ENCODE measurements around the gene ELOA. TPM values are rescaled to one million over a fixed set of nuclear protein-coding genes. Genes with fewer than 3 reads are reported as not detected.

ELOA gene
- total and polyA plus RNA-seq, 2 experiments from 2014 or later, result 49.1 to 57.7 TPM

GRCh38 chr1:23774174-23774880, 31.1 kb downstream of the ELOA start:
- Histone ChIP-seq H2AFZ (no peak overlapping the region), H3K27ac (ENCODE audit: low read depth) (no peak overlapping the region), H3F3A (replicated peaks; ENCODE audit: low read depth) (0 out of 2 replicates have a peak, but pooled peaks cover 4% of the 10 kb centered on the region), H3K36me3 (ENCODE audit: insufficient read depth) (peaks cover under 1% of the 10 kb centered on the region; the same call in 1 of the 2 replicates), H4K20me1 (replicated peaks; ENCODE audit: insufficient read depth) (peaks cover 7% of the 10 kb centered on the region), H3K4me2 (no peak overlapping the region), H3K9me2 (ENCODE audit: insufficient read depth) (no peaks in the 10 kb centered on the region), H3K79me2 (replicated peaks; ENCODE audit: insufficient read depth) (peaks cover 30% of the 10 kb centered on the region), H3K4me1 (ENCODE audit: insufficient read depth) (peaks cover 14% of the 10 kb centered on the region; the same call in 1 of the 2 replicates), H3K4me3 (no peak overlapping the region), H3K27me3 (ENCODE audit: insufficient read depth) (no peaks in the 10 kb centered on the region)
- DNase-seq (ENCODE audit: low spot score) (no peak), ATAC-seq (no peak)
- Mint-ChIP-seq H3K4me1 (peaks cover 6% of the 10 kb centered on the region), H3K9me3 (no peaks in the 10 kb centered on the region), H3K27me3 (ENCODE audit: insufficient read depth, low read depth, poor library complexity) (peaks cover 4% of the 10 kb centered on the region), H3K27ac (no peak overlapping the region), H3K4me3 (no peak overlapping the region), H3K36me3 (ENCODE audit: low read depth) (peaks cover 3% of the 10 kb centered on the region; the same call in 2 of the 3 replicates)
- TF ChIP-seq EZH2phosphoT487 (IDR thresholded peaks at IDR 0.05; ENCODE audit: unreplicated experiment) (no peak), CREB1 (CRISPR knock-in tag; IDR thresholded peaks at IDR 0.05; ENCODE audit: low read depth) (no peak), POLR2AphosphoS5 (IDR thresholded peaks at IDR 0.05; ENCODE audit: low read depth) (no peak), ETS1 (IDR thresholded peaks at IDR 0.05) (no peak), JUNB (IDR thresholded peaks at IDR 0.05; ENCODE audit: unreplicated experiment) (no peak), NANOG (IDR thresholded peaks at IDR 0.05; ENCODE audit: borderline replicate concordance) (no peak), ZNF114 (CRISPR knock-in tag; IDR thresholded peaks at IDR 0.05) (no peak), EZH2 (IDR thresholded peaks at IDR 0.05; ENCODE audit: low read depth, unreplicated experiment) (no peak), STAT1 (IDR thresholded peaks at IDR 0.05; ENCODE audit: unreplicated experiment) (no peak), ZNF331 (CRISPR knock-in tag; IDR thresholded peaks at IDR 0.05; ENCODE audit: low read depth) (no peak)
- TF ChIP-seq, protein P1, sequence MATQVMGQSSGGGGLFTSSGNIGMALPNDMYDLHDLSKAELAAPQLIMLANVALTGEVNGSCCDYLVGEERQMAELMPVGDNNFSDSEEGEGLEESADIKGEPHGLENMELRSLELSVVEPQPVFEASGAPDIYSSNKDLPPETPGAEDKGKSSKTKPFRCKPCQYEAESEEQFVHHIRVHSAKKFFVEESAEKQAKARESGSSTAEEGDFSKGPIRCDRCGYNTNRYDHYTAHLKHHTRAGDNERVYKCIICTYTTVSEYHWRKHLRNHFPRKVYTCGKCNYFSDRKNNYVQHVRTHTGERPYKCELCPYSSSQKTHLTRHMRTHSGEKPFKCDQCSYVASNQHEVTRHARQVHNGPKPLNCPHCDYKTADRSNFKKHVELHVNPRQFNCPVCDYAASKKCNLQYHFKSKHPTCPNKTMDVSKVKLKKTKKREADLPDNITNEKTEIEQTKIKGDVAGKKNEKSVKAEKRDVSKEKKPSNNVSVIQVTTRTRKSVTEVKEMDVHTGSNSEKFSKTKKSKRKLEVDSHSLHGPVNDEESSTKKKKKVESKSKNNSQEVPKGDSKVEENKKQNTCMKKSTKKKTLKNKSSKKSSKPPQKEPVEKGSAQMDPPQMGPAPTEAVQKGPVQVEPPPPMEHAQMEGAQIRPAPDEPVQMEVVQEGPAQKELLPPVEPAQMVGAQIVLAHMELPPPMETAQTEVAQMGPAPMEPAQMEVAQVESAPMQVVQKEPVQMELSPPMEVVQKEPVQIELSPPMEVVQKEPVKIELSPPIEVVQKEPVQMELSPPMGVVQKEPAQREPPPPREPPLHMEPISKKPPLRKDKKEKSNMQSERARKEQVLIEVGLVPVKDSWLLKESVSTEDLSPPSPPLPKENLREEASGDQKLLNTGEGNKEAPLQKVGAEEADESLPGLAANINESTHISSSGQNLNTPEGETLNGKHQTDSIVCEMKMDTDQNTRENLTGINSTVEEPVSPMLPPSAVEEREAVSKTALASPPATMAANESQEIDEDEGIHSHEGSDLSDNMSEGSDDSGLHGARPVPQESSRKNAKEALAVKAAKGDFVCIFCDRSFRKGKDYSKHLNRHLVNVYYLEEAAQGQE (IDR thresholded peaks at IDR 0.05; ENCODE audit: unreplicated experiment), result no peak
- TF ChIP-seq, protein P2, sequence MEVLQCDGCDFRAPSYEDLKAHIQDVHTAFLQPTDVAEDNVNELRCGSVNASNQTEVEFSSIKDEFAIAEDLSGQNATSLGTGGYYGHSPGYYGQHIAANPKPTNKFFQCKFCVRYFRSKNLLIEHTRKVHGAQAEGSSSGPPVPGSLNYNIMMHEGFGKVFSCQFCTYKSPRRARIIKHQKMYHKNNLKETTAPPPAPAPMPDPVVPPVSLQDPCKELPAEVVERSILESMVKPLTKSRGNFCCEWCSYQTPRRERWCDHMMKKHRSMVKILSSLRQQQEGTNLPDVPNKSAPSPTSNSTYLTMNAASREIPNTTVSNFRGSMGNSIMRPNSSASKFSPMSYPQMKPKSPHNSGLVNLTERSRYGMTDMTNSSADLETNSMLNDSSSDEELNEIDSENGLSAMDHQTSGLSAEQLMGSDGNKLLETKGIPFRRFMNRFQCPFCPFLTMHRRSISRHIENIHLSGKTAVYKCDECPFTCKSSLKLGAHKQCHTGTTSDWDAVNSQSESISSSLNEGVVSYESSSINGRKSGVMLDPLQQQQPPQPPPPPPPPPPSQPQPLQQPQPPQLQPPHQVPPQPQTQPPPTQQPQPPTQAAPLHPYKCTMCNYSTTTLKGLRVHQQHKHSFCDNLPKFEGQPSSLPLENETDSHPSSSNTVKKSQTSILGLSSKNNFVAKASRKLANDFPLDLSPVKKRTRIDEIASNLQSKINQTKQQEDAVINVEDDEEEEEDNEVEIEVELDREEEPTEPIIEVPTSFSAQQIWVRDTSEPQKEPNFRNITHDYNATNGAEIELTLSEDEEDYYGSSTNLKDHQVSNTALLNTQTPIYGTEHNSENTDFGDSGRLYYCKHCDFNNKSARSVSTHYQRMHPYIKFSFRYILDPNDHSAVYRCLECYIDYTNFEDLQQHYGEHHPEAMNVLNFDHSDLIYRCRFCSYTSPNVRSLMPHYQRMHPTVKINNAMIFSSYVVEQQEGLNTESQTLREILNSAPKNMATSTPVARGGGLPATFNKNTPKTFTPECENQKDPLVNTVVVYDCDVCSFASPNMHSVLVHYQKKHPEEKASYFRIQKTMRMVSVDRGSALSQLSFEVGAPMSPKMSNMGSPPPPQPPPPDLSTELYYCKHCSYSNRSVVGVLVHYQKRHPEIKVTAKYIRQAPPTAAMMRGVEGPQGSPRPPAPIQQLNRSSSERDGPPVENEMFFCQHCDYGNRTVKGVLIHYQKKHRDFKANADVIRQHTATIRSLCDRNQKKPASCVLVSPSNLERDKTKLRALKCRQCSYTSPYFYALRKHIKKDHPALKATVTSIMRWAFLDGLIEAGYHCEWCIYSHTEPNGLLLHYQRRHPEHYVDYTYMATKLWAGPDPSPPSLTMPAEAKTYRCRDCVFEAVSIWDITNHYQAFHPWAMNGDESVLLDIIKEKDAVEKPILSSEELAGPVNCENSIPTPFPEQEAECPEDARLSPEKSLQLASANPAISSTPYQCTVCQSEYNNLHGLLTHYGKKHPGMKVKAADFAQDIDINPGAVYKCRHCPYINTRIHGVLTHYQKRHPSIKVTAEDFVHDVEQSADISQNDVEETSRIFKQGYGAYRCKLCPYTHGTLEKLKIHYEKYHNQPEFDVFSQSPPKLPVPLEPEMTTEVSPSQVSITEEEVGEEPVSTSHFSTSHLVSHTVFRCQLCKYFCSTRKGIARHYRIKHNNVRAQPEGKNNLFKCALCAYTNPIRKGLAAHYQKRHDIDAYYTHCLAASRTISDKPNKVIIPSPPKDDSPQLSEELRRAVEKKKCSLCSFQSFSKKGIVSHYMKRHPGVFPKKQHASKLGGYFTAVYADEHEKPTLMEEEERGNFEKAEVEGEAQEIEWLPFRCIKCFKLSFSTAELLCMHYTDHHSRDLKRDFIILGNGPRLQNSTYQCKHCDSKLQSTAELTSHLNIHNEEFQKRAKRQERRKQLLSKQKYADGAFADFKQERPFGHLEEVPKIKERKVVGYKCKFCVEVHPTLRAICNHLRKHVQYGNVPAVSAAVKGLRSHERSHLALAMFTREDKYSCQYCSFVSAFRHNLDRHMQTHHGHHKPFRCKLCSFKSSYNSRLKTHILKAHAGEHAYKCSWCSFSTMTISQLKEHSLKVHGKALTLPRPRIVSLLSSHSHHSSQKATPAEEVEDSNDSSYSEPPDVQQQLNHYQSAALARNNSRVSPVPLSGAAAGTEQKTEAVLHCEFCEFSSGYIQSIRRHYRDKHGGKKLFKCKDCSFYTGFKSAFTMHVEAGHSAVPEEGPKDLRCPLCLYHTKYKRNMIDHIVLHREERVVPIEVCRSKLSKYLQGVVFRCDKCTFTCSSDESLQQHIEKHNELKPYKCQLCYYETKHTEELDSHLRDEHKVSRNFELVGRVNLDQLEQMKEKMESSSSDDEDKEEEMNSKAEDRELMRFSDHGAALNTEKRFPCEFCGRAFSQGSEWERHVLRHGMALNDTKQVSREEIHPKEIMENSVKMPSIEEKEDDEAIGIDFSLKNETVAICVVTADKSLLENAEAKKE (CRISPR knock-in tag; IDR thresholded peaks at IDR 0.05), result no peak
- TF ChIP-seq, protein P3, sequence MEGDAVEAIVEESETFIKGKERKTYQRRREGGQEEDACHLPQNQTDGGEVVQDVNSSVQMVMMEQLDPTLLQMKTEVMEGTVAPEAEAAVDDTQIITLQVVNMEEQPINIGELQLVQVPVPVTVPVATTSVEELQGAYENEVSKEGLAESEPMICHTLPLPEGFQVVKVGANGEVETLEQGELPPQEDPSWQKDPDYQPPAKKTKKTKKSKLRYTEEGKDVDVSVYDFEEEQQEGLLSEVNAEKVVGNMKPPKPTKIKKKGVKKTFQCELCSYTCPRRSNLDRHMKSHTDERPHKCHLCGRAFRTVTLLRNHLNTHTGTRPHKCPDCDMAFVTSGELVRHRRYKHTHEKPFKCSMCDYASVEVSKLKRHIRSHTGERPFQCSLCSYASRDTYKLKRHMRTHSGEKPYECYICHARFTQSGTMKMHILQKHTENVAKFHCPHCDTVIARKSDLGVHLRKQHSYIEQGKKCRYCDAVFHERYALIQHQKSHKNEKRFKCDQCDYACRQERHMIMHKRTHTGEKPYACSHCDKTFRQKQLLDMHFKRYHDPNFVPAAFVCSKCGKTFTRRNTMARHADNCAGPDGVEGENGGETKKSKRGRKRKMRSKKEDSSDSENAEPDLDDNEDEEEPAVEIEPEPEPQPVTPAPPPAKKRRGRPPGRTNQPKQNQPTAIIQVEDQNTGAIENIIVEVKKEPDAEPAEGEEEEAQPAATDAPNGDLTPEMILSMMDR (conservative IDR thresholded peaks at IDR 0.05; ENCODE audit: low read depth in 2 of 2), result no peak
